Gastroesophageal sphincter (tissue), 4 donors: ENCODE measurements around the gene FBXL16. TPM values are rescaled to one million over a fixed set of nuclear protein-coding genes. Genes with fewer than 3 reads are reported as not detected.
A peak's percentile ranks its signal among the peaks of the same experiment; 100 is the strongest.

Experiments
- ATAC-seq: fragments of 150-250 bp; one replicate; pipeline ENCODE4 v1.9.1; 2016; ENCODE audit warnings: mild to moderate bottlenecking, moderate library complexity
- H3K27ac ChIP-seq, 4 donors: fragments of 200-600 bp; sonication (generic) in 3 of 4; 1 replicate in 3 of 4; 2 replicates in 1 of 4; pipeline ENCODE4 v1.5.1; 2016 to 2019
- H3K27me3 ChIP-seq: fragments of 200-600 bp; sonication (generic); one replicate; pipeline ENCODE4 v1.5.1; 2019
- H3K36me3 ChIP-seq, 2 donors: fragments of 200-600 bp; sonication (generic); one replicate each; pipeline ENCODE4 v1.5.1; 2019; ENCODE audit warnings: control low read depth in 1 of 2
- H3K4me1 ChIP-seq, 3 donors: fragments of 200-600 bp; sonication (generic); 1 replicate in 2 of 3; 2 replicates in 1 of 3; pipeline ENCODE4 v1.5.1; 2016 to 2019; ENCODE audit warnings: control low read depth in 2 of 3
- H3K4me3 ChIP-seq, 2 donors: fragments of 200-600 bp; sonication (generic); one replicate each; pipeline ENCODE4 v1.5.1; 2019; ENCODE audit warnings: mild to moderate bottlenecking in 1 of 2, moderate library complexity in 1 of 2
- H3K9me3 ChIP-seq, 3 donors: fragments of 200-600 bp; sonication (generic); one replicate each; pipeline ENCODE4 v1.5.1; 2017 to 2019; ENCODE audit warnings: control low read depth in 2 of 3
- CTCF ChIP-seq, 4 experiments: fragments of 200-600 bp in 2 of 4; fragments of 450-650 bp in 2 of 4; sonication (generic) in 1 of 4; IDR thresholded peaks; one replicate each; pipeline ENCODE4 v1.5.1; 2017 to 2019; ENCODE audit warnings: antibody characterized with exemption in 4 of 4, mild to moderate bottlenecking in 2 of 4, moderate library complexity in 2 of 4
- EP300 ChIP-seq: sonication (generic); formaldehyde crosslinking; IDR thresholded peaks from one replicate; pipeline ENCODE4 v1.6.1; 2017; ENCODE audit warnings: antibody characterized with exemption, mild to moderate bottlenecking
- POLR2A ChIP-seq, 2 donors: fragments of 450-650 bp; IDR thresholded peaks; one replicate each; pipeline ENCODE4 v1.6.1; 2017; ENCODE audit warnings: antibody characterized with exemption in 2 of 2, mild to moderate bottlenecking in 2 of 2, moderate library complexity in 1 of 2
- POLR2AphosphoS5 ChIP-seq: sonication (generic); formaldehyde crosslinking; IDR thresholded peaks from one replicate; pipeline ENCODE4 v1.6.1; 2017; ENCODE audit warnings: antibody characterized with exemption
- WGBS, 2 donors: methylation state at CpG; one replicate each; pipeline ENCODE4 v1.1.5; 2018; ENCODE audit warnings: low coverage in 1 of 2; 5-methylcytosine and 5-hydroxymethylcytosine counted together
- total RNA-seq, 4 donors: library from RNA; depleted of rRNA; stranded (reverse); fragments of >200 nt; gene quantifications; one replicate each; pipeline ENCODE4 v1.1.0, GENCODE V29; 2016

Gene FBXL16
- total RNA-seq, 4 donors from 2014 or later: 0.27 to 1.4 (median 0.35) TPM

DNA sequence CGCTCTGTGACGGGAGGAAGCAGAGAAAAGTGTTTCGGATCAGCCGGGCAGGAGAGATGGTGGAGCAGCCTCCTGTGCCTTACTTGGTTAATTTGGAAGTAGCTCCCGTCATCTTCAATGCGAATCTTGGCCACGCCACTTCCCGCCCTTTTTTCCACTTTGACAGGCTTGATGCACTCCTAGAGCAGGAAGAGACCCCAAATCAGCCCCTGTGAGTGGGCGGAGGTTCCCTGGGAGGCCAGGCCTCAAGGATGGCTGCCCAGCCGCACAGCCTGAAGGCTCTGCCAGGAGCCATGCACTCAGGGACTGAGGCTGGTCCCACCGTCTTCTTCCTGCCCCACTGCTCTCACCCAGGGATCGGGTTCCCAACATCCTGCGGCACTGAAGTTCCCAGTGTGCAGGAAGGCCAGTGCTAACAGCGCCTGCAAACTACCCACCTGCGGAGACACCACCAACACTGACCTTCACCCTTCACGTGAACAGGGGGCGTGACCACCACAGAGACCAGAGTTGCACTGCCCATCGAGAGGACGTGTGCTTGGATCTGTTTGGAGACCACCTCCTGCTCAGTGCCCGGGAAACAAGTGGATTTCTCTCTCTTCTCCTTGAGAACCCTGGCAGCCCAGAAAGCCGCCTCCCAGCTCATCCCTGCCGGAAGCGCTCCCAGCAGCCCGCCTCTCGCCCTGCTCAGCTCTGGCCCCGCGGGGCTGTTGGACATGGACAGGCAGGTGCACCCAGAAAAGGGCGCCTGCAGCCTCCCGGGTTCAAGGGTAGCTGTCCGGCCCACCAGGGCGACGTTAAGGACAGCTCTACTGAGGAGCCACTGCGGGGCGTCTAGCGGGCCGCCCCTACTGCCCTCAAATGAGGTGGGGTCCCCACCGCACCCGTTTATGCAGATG, 34.2 kb upstream of the FBXL16 start:
- peak overlapping the region; percentile 76 to 97 for H3K4me3 ChIP-seq
- peaks cover 0 to 46% of the 10 kb centered on the region in 2 donors for H3K36me3 ChIP-seq
- H3K27ac ChIP-seq: peak overlapping the region in 2 of 4 donors; percentile 76 to 84
- TF ChIP-seq CTCF (IDR thresholded peaks at IDR 0.05): no peak
- TF ChIP-seq EP300: no peak
- TF ChIP-seq POLR2A (IDR thresholded peaks at IDR 0.05): no peak
- no peak for TF ChIP-seq POLR2AphosphoS5
- no peak for ATAC-seq
- WGBS, 2 donors: 0 to 100% methylated on average over 1 of the region's 38 CpGs
- peaks cover 26% of the 10 kb centered on the region for H3K27me3 ChIP-seq
- no peaks in the 10 kb centered on the region for H3K9me3 ChIP-seq
- peaks cover 0 to 21% (median 14%) of the 10 kb centered on the region in 3 donors for H3K4me1 ChIP-seq

DNA sequence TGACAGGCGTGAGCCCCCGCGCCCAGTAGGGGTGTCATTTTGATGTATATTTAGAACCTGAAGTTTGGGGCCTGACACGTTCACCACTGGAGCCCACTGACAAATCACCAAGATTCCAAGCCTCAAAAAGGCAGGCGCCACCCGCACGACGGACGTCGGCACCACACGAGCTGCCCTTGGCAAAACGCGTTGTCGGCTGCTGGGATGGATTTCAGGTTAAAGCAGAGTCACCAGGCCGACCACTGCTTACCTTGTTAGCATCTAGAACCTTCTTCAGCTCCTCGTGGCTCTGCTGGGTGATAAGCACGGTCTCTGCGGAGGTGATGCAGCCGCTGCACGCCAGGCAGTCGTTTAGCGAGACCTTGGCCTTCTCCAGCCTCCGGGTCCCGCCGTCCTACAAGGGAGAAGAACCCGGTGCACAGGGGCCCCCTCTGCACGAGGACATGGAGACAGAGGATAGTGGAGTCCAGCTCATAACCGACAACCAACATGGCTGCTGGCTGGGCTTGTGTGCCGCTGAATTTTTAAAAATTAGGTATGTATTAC, 31.4 kb upstream of the FBXL16 start:
- ATAC-seq: no peak
- no peak overlapping the region for H3K27ac ChIP-seq
- peaks cover 0 to 21% (median 14%) of the 10 kb centered on the region in 3 donors for H3K4me1 ChIP-seq
- H3K9me3 ChIP-seq: no peaks in the 10 kb centered on the region
- no peak overlapping the region for H3K4me3 ChIP-seq
- peaks cover 3% of the 10 kb centered on the region for H3K27me3 ChIP-seq
- 100% methylated on average over 4 of the region's 29 CpGs; no CpG with 5 or more reads in 1 of the 2 donors for WGBS, 2 donors
- TF ChIP-seq EP300 (no peak), CTCF (IDR thresholded peaks at IDR 0.05) (no peak)
- peaks cover 0 to 74% of the 10 kb centered on the region in 2 donors for H3K36me3 ChIP-seq

GRCh38 chr16:735982-736453, 30.4 kb upstream of the FBXL16 start:
- Histone ChIP-seq H3K36me3 (peaks cover 0 to 84% of the 10 kb centered on the region in 2 donors), H3K27ac (no peak overlapping the region), H3K4me3 (no peak overlapping the region), H3K4me1 (peaks cover 0 to 16% (median 10%) of the 10 kb centered on the region in 3 donors), H3K9me3 (no peaks in the 10 kb centered on the region), H3K27me3 (no peaks in the 10 kb centered on the region)
- ATAC-seq: no peak
- WGBS, 2 donors: 73 to 90% methylated on average over 8 to 9 of the region's 13 CpGs
- TF ChIP-seq POLR2AphosphoS5 (no peak), POLR2A (IDR thresholded peaks at IDR 0.05) (no peak), CTCF (IDR thresholded peaks at IDR 0.05) (no peak), EP300 (no peak)

DNA sequence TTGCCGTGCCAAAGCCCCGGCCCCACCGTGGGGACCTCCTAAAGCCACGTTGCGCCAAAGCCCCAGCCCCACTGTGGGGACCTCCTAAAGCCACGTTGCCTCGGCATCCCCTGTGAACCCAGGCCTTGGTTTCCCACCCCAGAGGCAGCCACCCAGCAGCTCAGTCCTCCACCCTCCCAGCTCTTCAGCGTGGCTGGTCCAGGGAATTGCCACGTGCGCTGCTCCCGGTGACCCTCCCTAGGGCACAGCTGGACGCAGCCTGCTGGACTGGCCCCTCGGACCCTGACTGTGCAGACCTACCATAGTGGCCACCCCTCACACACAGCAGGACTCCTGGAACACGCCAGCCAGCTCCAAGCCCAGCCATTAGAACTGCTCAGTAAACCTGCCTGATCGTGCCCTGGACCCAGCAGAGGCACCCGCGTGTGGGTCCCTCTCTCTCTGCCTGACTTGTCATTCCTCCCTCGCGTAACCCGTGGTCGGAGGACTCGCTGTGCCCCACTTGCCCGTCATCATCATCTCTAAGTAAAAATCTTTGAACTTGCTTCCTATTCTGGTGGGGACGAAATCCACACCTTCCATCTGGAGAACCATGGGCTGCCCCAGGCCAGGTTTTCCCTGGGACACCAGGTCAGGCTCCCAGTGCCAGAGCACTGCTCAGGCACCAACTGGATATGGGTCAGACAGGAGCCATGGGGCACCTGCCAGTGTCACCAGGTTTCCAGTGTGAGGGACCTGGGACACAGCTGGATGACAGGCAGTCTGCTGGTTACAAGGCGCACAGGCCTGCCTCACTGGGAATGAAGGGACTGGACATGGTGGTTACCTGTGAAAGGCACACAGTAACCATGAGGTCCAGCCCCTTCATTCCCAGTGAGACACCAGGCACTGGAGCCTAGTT, 29.6 kb upstream of the FBXL16 start:
- WGBS, 2 donors: 92 to 100% methylated on average over 2 to 5 of the region's 25 CpGs
- Histone ChIP-seq H3K4me3 (no peak overlapping the region), H3K36me3 (peaks cover 0 to 92% of the 10 kb centered on the region in 2 donors), H3K4me1 (peaks cover 0 to 12% (median 7%) of the 10 kb centered on the region in 3 donors), H3K9me3 (no peaks in the 10 kb centered on the region), H3K27ac (no peak overlapping the region), H3K27me3 (no peaks in the 10 kb centered on the region)
- TF ChIP-seq POLR2A (IDR thresholded peaks at IDR 0.05) (no peak), CTCF (IDR thresholded peaks at IDR 0.05) (no peak), POLR2AphosphoS5 (no peak), EP300 (no peak)
- ATAC-seq: no peak
